Tibial nerve (tissue), 4 donors: ENCODE measurements around the gene TECPR1. TPM values are rescaled to one million over a fixed set of nuclear protein-coding genes. Genes with fewer than 3 reads are reported as not detected.
A peak's percentile ranks its signal among the peaks of the same experiment; 100 is the strongest.

ENCODE experiments used
- DNase-seq, 2 donors: peaks; one replicate each; pipeline ENCODE4 v3.0.0-alpha.2; 2019; ENCODE audit warnings: low spot score in 2 of 2
- H3K27ac ChIP-seq, 4 donors: fragments of 200-600 bp; sonication (generic) in 3 of 4; one replicate each; pipeline ENCODE4 v1.5.1; 2017 to 2019; ENCODE audit warnings: mild to moderate bottlenecking in 1 of 4
- H3K27me3 ChIP-seq, 2 donors: fragments of 200-600 bp; sonication (generic) in 1 of 2; one replicate each; pipeline versions ENCODE4 v1.5.1 to v1.6.0; 2017 to 2019
- H3K36me3 ChIP-seq, 3 donors: fragments of 200-600 bp; sonication (generic); one replicate each; pipeline ENCODE4 v1.5.1; 2018 to 2019
- H3K4me1 ChIP-seq, 4 donors: fragments of 200-600 bp; sonication (generic) in 3 of 4; one replicate each; pipeline ENCODE4 v1.5.1; 2017 to 2019
- H3K4me3 ChIP-seq, 4 donors: fragments of 200-600 bp; sonication (generic) in 3 of 4; one replicate each; pipeline ENCODE4 v1.5.1; 2017 to 2019; ENCODE audit warnings: mild to moderate bottlenecking in 1 of 4, moderate library complexity in 1 of 4
- H3K9me3 ChIP-seq, 4 donors: fragments of 200-600 bp; sonication (generic) in 3 of 4; one replicate each; pipeline ENCODE4 v1.5.1; 2017 to 2019
- EP300 ChIP-seq, 2 donors: sonication (generic); formaldehyde crosslinking; IDR thresholded peaks; one replicate each; pipeline ENCODE4 v1.6.1; 2017; ENCODE audit warnings: antibody characterized with exemption in 2 of 2, mild to moderate bottlenecking in 1 of 2
- POLR2A ChIP-seq, 2 donors: fragments of 450-650 bp; IDR thresholded peaks; one replicate each; pipeline ENCODE4 v1.6.1; 2017; ENCODE audit warnings: antibody characterized with exemption in 2 of 2, mild to moderate bottlenecking in 2 of 2, moderate library complexity in 2 of 2
- WGBS, 2 donors: methylation state at CpG; one replicate each; pipeline ENCODE4 v1.1.5; 2018; 5-methylcytosine and 5-hydroxymethylcytosine counted together
- total RNA-seq, 4 donors: library from RNA; depleted of rRNA; stranded (reverse); fragments of >200 nt; gene quantifications; one replicate each; pipeline ENCODE4 v1.1.0, GENCODE V29; 2016
- TF ChIP-seq, protein P1 (sequence below), 5 experiments: fragments of 200-600 bp in 3 of 5; fragments of 450-650 bp in 2 of 5; sonication (generic) in 3 of 5; IDR thresholded peaks; one replicate each; pipeline ENCODE4 v1.5.1; 2016 to 2019; ENCODE audit warnings: antibody characterized with exemption in 5 of 5, mild to moderate bottlenecking in 3 of 5, moderate library complexity in 2 of 5

The TECPR1 gene
- total RNA-seq, 4 donors from 2014 or later = 30.8 to 72.6 (median 41.2) TPM

DNA sequence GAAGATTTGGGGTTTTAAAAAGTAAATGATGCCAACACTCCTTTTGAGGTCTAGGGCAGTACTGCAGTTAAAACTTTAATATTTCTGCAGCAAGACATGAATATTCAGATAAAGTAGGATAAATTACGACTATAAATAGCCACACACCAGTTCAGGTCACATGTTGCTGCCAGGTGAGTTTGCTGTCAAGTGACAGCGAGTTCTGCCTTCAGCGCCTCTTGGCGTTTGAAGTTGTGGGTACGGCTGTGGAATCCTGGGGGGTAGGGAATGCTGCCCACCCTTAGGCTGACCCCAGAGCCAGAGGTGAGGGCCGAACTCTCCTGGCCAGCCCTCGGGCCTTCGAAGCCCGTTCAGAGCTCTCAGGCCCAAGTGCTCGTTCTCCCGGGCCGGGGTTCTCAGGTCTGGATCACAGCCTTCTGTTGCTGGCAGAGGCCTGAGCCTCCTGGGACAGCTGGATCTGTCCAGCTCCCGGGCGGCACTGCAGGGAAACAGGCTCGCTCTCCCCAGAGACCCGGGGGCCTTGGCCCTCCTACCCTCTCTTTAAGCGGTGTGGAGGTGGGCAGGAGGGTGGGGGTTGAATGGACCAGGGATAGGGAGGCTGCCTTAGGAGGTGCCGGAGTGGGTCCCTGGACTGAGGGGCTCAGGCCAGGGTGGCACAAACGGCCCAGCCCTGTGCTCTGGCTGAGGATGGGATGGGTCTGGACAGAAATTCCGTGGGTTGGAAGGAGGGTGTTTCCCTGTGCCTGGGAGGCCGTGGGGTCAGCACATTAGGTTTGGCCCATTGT is 34.9 kb upstream of the TECPR1 start:
- H3K4me3 ChIP-seq = peak overlapping the region in 1 of 4 donors; percentile 7
- 58 to 59% methylated on average over 20 to 21 of the region's 21 CpGs for WGBS, 2 donors

DNA sequence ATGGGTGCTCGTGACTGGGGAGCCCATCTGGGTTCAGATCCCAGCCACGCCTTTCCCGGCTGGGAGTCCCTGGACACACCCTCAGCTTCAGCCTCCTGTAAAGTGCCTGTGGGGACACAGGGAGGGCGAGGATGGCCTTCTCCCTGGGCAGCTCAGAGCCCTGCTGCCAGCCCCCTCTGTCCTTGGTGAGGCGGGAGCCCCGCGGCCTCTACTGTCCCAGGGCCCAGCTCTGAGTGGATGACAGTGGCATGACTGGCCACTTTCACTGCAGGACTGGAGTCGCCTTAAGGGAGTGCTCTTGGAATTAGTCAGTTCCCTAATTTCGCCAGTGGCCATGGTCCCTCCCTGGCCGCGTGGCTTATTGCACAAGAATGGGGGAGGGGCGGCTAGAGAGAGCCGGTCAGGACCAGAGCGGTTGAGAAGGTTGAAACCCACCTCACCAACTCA is 34.1 kb upstream of the TECPR1 start:
- Histone ChIP-seq H3K27ac (peak overlapping the region; percentile 63 to 99 (median 99)), H3K4me3 (peak overlapping the region in 2 of 4 donors; percentile 36 to 100), H3K4me1 (peaks cover 0 to 72% (median 55%) of the 10 kb centered on the region in 4 donors), H3K36me3 (peaks cover 0 to 41% (median 0%) of the 10 kb centered on the region in 3 donors), H3K27me3 (no peaks in the 10 kb centered on the region), H3K9me3 (no peaks in the 10 kb centered on the region)
- no peak for TF ChIP-seq POLR2A (IDR thresholded peaks at IDR 0.05)
- peak in 1 of 2 donors; percentile 84 for TF ChIP-seq EP300 (IDR thresholded peaks at IDR 0.05)
- TF ChIP-seq, protein P1, sequence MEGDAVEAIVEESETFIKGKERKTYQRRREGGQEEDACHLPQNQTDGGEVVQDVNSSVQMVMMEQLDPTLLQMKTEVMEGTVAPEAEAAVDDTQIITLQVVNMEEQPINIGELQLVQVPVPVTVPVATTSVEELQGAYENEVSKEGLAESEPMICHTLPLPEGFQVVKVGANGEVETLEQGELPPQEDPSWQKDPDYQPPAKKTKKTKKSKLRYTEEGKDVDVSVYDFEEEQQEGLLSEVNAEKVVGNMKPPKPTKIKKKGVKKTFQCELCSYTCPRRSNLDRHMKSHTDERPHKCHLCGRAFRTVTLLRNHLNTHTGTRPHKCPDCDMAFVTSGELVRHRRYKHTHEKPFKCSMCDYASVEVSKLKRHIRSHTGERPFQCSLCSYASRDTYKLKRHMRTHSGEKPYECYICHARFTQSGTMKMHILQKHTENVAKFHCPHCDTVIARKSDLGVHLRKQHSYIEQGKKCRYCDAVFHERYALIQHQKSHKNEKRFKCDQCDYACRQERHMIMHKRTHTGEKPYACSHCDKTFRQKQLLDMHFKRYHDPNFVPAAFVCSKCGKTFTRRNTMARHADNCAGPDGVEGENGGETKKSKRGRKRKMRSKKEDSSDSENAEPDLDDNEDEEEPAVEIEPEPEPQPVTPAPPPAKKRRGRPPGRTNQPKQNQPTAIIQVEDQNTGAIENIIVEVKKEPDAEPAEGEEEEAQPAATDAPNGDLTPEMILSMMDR (IDR thresholded peaks at IDR 0.05) = peak in 1 of 5 experiments; percentile 25
- WGBS, 2 donors = 47 to 59% methylated on average over 10 to 13 of the region's 14 CpGs
- peak; percentile 64 to 87 for DNase-seq

More for the DNA sequence above, 34.9 kb upstream of the TECPR1 start:
- Histone ChIP-seq H3K9me3 (no peaks in the 10 kb centered on the region), H3K27me3 (no peaks in the 10 kb centered on the region), H3K4me1 (peaks cover 0 to 72% (median 55%) of the 10 kb centered on the region in 4 donors), H3K36me3 (peaks cover 0 to 49% (median 0%) of the 10 kb centered on the region in 3 donors), H3K27ac (peak overlapping the region in 3 of 4 donors; percentile 99)
- DNase-seq = no peak
- TF ChIP-seq, protein P1 (IDR thresholded peaks at IDR 0.05) = no peak
- TF ChIP-seq POLR2A (IDR thresholded peaks at IDR 0.05) (no peak), EP300 (IDR thresholded peaks at IDR 0.05) (no peak)

DNA sequence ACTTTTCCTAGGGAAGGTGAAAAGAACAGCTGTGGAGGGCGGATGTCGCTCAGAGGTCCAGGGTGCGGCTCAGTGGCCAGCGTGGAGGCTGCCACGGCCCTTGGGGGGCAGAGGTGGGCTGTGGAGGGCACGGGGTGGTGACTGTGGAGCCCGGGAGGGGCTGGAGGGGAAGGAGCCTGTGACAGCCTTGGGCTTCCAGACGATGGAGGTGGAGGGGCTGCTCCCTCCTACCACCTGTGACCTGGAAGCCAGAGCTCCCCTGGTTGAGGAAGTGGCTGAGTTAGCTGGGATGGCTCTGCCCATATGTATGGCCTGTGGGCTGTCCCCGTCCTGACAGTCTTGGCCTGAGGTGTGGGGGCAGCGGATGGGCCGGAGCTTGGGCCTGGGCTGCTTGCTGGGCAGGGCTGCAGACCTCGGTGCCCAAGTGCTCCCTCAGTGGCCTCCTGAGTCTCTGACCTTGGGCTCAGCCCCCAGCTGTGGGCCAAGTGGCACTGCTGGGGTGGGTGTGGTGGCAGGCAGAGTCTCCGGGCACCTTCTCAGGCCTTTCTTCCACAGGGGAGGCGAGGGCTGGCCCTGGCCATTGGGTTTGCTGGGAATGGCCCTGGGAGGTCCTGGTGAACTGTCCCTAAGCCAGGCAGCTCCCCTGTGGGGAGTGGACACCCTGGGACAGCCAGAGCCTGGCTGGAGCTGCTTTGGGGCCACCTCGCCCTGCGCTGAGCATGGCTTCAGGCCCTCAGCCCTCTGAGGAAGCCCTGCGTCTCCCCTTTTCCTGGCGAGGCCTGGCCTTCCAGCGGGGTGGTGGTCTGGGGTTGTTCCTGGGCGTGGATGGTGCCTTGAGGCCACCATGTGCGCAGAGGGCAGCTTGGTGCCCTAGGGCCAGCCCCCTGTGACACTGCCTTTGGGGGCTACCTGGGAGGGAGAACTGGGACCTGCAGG is 33.4 kb upstream of the TECPR1 start:
- Histone ChIP-seq H3K4me1 (peaks cover 0 to 77% (median 56%) of the 10 kb centered on the region in 4 donors), H3K36me3 (peaks cover 0 to 34% (median 0%) of the 10 kb centered on the region in 3 donors), H3K4me3 (peak overlapping the region; percentile 1 to 100 (median 67)), H3K27me3 (no peaks in the 10 kb centered on the region), H3K9me3 (no peaks in the 10 kb centered on the region), H3K27ac (peak overlapping the region; percentile 63 to 99 (median 99))
- no peak for DNase-seq
- WGBS, 2 donors = 54 to 72% methylated on average over 10 to 19 of the region's 21 CpGs
- no peak for TF ChIP-seq EP300 (IDR thresholded peaks at IDR 0.05)
- TF ChIP-seq, protein P1 (IDR thresholded peaks at IDR 0.05) = no peak

DNA sequence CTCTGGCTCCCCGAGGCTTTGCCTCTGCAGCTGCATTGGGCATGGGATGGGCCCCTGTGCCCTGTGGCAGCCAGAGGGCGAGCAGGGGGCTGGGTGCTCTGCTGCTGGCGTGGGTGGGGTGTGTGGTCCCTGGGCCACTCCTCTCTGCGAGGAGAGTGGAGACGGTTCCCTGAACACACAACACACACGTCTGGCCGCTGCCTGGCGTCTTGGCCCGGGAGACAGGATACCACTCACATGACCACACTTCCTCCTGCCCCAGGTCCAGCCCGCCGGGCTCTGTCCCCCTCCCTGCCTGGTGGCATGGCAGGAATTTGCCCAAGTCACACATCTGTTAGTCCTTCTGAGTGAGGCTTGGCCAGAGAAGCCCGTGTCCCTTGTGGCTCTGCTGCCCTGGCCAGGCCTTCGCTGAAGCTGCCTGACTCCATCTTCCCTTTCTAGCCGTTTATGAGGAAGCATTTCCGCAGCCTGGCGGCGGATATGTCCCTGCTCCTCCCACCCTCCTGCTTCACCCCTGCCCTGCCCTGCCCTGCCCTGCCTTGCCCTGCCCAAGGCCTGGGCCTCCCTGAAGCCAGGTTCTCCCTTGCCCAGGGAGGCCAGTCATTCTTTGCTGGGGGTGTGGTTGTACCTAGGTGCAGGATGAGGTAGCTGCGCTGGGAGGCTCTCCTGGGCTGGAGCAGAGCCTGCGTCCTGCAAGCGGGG is 32.5 kb upstream of the TECPR1 start:
- peak overlapping the region; percentile 63 to 99 (median 99) for H3K27ac ChIP-seq
- 19 to 23% methylated on average over 15 to 16 of the region's 20 CpGs for WGBS, 2 donors
- peaks cover 0 to 79% (median 56%) of the 10 kb centered on the region in 4 donors for H3K4me1 ChIP-seq

More for the DNA sequence above, 32.5 kb upstream of the TECPR1 start:
- TF ChIP-seq, protein P1 (IDR thresholded peaks at IDR 0.05) = no peak
- TF ChIP-seq POLR2A (IDR thresholded peaks at IDR 0.05) (peak in 1 of 2 donors; percentile 39), EP300 (IDR thresholded peaks at IDR 0.05) (peak in 1 of 2 donors; percentile 81)
- Histone ChIP-seq H3K36me3 (peaks cover 0 to 29% (median 0%) of the 10 kb centered on the region in 3 donors), H3K9me3 (no peaks in the 10 kb centered on the region), H3K27me3 (no peaks in the 10 kb centered on the region), H3K4me3 (peak overlapping the region; percentile 36 to 100 (median 96))
- DNase-seq = peak; percentile 57 to 62
